ENCODE data around the gene ZNF862.

The ZNF862 gene

DNA sequence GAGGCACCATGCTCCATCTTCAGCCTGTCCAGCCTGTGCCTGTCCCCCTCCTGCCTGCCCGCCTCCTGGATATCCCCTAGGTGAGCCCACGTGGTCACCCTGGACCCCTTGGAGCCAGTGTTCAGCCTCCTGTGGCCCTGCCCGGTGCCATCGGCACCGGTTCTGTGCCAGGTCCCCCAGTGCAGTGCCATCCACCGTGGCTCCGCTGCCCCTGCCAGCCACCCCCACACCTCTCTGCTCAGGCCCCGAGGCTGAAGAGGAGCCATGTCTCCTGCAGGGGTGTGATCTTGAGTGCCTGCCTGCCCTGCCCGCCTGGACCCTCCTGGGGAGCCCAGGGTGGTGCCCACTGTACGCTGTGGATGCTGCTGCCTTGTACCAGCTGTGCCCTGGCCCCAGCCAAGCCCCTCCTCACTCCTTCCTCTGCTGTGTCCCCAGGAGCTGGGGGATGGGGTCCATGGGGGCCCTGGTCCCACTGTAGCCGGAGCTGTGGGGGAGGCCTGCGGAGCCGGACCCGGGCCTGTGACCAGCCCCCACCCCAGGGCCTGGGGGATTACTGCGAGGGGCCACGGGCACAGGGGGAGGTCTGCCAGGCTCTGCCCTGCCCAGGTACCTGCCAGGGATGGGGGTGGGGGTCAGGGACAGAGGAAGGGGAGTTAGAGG lies 26.2 kb upstream of the ZNF862 start:
- DNase-seq: no peak

DNA sequence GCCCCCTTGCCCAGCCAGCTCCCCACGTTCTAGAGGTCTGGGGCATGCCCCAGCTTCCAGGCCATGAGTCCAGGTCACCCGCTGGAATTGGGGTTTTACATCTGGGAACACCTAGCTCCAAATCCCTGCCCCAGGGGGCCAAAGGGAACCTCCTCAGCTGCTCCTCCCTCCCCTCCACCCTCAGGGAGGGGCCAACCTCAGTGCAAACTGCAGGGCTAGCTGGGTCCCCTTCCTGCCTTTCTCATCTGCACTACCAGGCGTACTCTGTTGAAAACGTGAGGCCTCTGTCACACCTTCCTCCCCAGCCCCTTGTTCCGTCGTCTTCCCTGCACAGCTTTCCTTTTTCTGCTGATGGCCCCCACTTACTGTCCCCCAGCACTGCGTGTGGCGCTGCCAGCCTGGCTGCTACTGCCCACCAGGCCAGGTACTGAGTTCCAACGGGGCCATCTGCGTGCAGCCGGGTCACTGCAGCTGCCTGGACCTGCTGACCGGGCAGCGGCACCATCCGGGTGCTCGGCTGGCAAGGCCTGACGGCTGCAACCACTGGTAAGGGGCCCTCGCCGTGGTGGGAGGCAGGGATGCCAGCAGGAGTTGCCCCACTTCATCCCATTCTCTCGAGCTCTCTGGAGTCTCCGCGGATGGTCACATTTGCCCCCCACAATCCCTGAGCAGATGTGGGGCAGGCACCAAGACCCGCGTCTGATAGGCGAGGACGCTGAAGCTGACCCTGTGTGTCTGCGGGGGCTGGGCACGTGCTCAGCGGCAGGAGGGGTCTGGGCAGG lies 24.7 kb upstream of the ZNF862 start:
- DNase-seq: no peak

DNA sequence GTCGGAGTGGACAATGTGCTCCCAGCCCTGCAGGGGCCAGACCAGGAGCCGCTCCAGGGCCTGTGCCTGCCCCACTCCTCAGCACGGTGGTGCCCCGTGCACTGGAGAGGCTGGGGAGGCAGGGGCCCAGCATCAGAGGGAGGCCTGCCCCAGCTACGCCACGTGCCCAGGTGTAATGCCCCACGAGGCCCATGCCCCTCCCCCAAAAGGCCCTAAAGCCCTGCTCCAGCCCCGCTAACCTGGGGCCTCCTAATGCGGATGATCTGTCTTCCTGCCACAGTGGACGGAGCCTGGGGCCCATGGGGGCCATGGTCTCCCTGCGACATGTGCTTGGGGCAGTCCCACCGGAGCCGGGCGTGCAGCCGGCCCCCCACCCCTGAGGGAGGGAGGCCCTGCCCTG lies 23.7 kb upstream of the ZNF862 start:
- DNase-seq: no peak

DNA sequence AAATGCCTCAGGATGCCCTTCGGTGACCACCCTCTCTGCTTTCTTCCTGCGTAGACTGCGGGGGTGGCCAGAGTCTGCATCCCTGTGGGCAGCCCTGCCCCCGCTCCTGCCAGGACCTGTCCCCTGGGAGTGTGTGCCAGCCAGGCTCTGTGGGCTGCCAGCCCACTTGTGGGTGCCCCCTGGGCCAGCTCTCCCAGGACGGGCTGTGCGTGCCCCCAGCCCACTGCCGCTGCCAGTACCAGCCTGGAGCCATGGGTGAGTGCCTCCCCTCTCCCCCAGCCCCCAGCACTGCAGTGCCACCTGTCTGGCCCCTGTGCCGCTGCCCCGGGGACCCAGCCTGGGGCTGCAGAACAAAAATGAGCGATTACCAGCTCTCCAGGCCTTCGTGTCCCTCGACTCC lies 23.1 kb upstream of the ZNF862 start:
- no peak for DNase-seq

DNA sequence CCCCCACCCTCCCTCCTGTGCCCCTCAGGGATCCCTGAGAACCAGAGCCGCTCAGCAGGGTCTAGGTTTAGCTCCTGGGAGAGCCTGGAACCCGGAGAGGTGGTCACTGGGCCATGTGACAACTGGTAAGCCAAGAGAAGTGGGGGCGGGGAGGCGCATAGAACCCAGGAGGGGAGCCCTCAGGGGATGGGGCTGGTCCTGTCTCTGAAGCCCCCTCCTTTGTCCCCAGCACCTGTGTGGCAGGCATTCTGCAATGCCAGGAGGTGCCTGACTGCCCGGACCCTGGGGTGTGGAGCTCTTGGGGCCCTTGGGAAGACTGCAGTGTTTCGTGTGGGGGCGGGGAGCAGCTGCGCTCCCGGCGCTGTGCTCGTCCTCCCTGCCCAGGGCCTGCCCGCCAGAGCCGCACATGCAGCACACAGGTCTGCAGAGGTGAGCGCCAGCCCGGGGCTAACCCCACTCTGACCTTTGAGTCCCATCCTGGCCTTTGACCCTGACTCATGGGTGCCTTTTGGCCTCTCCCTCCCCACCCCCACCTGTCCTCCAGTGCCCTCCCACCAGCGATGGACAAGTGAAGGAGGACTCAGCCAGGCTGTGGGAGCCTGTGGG lies 22.4 kb upstream of the ZNF862 start:
- DNase-seq: no peak

DNA sequence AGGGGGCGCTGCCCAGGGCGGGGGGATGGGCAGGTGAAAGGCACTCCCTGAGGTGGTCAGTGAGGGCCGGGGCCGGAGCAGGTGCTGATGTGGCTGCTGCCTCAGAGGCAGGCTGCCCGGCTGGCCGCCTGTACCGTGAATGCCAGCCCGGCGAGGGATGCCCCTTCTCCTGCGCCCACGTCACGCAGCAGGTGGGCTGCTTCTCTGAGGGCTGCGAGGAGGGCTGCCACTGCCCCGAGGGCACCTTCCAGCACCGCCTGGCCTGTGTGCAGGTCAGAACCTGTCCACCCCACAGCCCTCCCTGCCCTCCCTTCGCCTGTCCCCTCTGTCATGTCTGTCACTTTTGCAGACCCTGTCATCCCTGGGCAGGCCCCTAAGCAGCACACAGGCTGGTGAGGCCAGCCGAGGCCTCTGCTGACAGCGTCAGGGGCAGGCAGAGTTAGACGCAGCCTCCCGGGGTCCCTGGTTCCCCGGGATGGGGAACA lies 21.9 kb upstream of the ZNF862 start:
- no peak for DNase-seq

DNA sequence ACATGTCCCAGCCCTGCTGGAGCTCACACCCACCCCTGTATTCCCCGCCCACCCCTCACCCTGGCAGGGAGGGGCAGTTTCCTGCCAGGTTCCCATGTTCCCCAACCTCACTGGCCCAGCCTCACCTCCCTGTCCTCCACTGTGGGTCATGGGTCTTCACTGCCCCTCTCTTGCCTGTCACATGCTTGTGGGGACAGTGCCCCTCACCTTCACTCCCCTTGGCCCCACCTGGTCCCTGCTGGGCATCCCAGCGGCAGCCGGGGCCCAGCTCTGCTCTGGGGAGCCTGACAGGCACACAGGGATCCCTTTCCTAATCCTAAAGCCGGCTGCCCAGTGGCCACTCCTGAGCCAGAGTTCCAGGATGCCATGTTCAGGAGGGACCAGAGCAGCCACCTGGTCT lies 21.4 kb upstream of the ZNF862 start:
- no peak for DNase-seq

DNA sequence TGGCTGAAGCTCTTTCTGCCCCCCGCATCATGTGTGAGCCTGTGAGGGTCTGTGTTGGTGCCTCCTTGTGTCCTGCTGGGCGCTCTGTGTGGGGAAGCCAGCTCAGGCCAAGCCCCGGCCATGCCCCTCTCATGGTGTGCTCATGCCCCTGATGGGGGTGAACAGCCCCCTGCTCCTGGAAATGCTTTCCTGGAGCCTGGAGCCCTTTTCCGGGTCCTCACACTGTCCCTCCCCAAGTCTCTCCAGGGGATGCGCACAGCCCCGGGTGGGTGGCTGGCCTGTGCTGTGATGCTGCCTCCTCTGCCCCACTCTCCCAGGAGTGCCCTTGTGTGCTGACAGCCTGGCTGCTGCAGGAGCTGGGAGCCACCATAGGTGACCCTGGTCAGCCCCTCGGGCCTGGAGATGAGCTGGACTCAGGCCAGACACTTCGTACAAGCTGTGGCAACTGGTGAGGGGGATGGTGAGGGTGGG lies 20.8 kb upstream of the ZNF862 start:
- DNase-seq: no peak

DNA sequence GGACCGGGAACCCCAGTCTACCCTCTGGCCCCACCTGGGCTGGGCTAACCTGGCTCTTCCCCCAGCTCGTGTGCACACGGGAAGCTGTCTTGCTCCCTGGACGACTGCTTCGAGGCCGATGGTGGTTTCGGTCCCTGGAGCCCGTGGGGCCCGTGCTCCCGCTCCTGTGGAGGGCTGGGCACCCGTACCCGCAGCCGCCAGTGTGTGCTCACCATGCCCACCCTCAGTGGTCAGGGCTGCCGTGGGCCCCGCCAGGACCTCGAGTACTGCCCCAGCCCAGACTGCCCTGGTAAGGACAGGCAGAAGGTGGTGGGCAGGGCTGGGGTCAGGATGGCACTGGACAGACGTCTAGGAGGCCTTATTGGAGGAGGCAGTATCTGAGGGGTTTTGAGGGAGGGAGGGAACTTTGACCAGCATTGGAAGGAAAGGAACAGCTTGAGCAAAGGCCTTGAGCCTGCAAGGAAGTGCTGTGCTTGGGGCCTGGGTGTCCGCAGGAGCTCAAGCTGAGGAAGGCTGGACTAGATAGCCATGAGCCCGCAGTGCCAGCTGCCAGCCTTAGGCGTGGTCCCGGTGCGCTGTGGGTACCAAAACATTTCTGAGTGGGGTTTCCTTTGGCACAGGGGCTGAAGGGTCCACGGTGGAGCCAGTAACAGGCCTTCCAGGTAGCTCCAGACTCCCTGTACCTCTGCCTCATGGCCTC lies 20.2 kb upstream of the ZNF862 start:
- no peak for DNase-seq

DNA sequence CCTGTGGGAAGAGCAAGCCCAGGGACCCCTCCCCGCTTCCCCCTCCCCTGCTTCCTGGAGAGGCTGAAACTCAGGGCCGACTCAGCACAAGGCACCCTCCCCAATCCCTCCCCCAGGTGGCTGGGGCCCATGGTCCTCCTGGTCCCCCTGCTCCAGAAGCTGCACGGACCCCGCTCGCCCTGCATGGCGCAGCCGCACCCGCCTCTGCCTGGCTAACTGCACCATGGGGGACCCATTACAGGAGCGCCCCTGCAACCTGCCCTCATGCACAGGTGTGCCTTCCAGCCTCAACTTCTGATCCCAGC lies 19.7 kb upstream of the ZNF862 start:
- no peak for DNase-seq

DNA sequence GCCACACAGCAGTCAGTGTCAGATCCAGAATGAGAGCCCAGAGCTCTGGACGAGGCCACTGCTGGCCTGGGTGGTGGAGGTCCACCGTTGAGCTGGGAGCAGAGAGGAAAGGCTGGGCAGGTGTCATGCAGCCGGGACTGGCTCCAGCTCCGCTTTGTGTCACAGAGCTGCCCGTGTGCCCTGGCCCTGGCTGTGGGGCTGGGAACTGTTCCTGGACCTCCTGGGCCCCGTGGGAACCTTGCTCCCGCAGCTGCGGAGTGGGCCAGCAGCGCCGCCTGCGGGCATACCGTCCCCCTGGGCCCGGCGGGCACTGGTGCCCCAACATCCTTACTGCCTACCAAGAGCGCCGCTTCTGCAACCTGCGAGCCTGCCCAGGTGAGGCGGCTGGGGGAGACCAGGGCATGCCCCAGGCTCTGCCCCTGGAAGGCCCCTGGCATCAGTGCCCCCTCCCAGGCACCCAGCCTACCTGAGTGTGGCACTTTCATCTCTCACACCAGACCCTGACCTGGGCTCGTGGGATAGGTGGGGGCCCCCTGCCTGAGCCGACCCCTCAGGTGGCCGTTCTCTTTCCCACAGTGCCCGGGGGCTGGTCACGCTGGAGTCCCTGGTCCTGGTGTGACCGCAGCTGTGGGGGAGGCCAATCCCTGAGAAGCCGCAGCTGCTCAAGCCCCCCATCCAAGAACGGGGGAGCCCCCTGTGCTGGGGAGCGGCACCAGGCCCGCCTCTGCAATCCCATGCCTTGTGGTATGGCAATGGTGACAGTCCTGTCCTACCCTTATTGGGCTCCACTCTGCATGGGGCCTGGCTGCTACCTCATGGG lies 18.8 kb upstream of the ZNF862 start:
- DNase-seq: no peak

DNA sequence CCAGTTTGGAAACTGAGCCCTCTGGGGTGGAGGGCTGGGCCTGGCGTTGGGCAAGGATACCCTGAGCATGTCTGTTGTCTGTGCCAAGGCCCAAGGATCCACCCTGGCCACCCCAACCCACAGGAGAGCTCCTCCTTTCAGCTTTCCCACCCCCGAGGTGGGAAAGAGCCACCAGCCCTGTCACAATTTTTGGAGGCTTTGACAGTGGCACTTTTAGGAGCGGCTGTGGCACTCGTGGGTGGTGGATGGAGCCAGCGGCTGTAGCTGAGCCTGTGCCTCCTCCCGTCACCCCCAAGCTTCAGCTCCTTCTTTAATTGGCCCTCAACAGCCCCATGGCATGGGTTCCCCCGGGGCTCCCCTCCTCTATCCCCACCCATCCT lies 18.2 kb upstream of the ZNF862 start:
- DNase-seq: no peak

DNA sequence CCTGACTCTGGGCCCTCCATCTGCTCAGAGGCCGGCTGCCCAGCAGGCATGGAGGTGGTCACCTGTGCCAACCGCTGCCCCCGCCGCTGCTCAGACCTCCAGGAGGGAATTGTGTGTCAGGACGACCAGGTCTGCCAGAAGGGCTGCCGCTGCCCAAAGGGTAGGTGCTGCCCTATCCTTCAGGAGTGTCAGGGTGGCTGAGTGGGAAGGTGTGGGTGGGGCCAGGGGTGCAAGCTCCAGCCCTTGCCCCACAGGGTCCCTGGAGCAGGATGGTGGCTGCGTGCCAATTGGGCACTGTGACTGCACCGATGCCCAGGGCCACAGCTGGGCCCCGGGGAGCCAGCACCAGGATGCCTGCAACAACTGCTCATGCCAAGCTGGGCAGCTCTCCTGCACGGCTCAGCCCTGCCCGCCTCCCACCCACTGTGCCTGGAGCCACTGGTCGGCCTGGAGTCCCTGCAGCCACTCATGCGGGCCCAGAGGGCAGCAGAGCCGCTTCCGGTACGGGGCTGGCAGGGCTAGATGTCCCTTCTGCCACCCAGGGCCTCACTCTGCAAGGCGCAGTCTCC lies 17.5 kb upstream of the ZNF862 start:
- no peak for DNase-seq

DNA sequence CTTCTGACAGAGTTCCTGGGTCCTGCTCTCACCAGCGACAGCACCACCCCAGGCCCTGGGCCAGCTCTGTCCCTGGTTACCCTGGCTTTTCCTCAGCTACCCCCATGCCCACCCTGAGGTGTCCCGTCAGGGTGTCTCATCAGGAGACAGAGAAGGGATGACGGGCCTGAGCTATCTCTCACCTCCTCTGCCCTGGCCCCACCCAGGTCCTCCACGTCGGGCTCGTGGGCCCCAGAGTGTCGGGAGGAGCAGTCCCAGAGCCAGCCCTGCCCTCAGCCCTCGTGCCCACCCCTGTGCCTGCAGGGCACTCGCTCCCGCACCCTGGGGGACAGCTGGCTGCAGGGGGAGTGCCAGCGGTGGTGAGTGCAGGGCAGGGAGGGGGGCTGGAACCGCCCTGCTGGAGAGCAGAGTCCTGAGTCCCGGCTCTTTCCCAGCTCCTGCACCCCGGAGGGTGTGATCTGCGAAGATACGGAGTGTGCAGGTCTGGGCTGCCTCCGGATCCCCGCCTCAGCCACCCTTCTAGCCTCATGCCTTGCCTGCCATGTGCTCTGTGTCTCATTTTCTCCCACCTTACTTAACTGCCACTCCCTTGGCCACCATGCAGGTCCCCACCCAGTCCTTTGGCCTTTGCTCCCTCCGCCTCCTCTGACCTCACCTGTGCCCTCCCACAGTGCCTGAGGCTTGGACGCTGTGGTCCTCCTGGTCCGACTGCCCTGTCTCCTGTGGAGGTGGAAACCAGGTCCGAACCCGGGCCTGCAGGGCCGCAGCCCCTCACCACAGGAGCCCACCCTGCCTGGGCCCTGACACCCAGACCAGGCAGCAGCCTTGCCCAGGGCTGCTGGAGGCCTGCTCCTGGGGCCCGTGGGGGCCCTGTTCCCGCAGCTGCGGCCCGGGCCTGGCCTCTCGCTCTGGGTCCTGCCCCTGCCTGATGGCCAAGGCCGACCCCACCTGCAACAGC lies 16.7 kb upstream of the ZNF862 start:
- DNase-seq: no peak

DNA sequence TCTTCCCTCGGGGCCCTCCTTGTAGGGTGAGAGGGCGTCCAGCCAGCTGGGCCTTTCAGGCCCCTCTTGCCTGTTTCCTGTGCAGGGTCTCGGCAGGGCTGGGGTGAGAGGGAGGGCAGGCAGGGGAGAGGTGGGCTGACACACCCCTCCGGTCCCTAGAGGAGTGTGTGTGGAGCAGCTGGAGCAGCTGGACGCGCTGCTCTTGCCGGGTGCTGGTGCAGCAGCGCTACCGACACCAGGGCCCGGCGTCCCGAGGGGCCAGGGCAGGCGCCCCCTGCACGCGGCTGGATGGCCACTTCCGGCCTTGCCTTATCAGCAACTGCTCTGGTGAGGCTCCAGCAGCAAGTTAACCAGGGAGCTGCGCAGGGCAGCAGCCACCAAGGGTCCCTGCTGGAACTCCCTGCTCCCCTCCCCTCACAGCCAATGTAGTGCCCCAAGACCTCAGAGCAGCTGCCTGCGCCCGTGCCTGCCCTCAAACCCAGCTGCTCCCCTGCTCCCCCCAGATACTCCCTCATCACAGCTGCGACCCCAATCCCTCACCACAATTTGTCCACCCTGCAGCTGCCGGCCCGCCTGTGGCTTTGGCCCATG lies 15.7 kb upstream of the ZNF862 start:
- no peak for DNase-seq

DNA sequence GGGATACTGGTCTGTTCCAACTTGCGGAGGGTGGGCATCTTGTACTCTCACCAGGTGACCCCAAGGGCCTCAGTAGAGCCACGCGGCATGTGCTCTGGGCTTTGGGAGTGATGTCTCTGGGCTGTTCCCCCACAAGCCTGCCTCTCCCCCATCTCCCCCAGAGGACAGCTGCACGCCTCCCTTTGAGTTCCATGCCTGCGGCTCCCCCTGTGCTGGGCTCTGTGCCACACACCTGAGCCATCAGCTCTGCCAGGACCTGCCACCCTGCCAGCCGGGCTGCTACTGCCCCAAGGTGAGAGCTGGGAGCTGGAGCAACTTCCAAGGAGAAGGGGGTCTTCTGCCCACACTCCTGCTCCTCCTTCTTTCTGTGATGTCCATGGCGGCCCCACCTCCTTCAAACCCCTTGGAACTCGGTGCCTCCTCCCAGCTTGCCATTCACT lies 15.0 kb upstream of the ZNF862 start:
- DNase-seq: no peak

DNA sequence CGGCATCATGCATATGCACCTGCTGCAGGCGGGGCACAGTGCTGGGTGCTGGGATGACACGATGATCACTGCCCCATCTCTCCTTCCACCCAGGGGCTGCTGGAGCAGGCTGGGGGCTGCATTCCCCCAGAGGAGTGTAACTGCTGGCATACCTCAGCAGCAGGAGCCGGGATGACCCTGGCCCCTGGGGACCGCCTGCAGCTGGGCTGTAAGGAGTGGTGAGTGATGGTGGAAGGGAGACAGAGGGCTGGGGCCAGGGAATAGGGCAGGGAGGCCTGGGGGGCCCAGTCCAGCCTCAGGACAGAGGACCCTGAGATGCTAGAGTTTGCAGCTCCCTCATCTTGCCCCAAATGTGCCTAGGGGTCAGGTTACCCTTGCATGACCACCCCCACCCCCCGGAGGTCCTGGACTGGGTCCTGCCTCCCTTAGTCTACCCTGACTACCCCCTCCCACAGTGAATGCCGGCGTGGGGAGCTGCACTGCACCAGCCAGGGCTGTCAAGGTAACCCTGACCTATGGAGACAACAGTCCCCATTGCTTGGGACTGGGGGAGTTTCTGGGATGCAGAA lies 14.5 kb upstream of the ZNF862 start:
- no peak for DNase-seq

DNA sequence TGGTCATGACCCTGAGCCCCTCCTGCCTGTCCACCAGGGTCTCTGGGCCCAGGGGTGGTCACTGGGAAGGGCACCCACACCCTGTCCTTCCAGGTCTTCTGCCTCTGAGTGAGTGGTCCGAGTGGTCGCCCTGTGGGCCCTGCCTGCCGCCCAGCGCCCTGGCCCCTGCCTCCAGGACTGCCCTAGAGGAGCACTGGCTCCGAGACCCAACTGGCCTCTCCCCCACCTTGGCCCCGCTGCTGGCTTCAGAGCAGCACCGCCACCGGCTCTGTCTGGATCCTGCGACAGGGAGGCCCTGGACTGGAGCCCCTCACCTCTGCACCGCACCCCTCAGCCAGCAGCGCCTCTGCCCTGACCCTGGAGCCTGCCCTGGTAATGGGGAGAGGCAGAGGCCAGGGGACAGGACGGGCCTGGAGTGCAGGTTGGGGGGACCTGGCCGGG lies 13.9 kb upstream of the ZNF862 start:
- no peak for DNase-seq

DNA sequence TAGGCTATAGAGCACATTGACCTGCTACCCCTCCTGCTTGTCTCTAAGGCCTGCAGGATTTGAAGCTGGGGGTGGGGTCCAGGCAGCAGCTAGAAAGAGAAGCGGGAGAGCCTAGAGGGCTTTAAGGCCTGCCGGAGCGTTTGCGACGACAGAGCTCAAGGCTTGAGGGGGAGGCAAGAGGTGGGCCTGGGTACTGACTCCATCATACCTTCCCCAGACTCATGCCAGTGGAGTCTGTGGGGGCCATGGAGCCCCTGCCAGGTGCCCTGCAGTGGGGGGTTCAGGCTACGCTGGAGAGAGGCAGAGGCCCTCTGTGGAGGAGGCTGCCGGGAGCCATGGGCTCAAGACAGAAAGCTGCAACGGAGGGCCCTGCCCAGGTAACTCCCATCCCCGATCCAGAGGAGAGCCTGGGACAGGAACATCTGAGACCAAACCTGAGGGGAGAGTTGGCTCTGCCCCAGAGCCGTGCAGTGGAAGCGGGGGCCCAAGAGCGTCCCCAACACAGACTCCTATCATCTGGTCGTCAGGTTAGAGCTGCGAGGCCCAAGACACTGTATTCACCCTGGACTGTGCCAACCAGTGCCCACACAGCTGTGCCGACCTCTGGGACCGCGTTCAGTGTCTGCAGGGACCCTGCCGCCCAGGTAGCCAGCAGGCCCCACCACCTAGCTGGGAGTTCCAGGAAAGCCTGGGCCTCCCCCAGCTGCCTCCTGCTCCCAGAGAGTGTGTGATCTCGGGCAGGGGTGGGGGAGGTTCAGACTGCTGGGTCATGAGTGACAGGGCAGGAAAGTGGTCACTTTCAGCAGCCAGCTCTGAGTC lies 13.2 kb upstream of the ZNF862 start:
- no peak for DNase-seq
